Endothelial cell (in vitro differentiated cells): ENCODE measurements around the gene KRTAP6-1. TPM values are rescaled to one million over a fixed set of nuclear protein-coding genes. Genes with fewer than 3 reads are reported as not detected.

Experiments used
- DNase-seq: peaks from one replicate; pipeline ENCODE4 v3.0.0; 2021; ENCODE audit warnings: low spot score
- H3K27ac Mint-ChIP-seq: one replicate; pipeline ENCODE4 v1.8.0; 2021; ENCODE audit warnings: mixed read lengths, inconsistent platforms; ENCODE audit not compliant: unreplicated experiment
- H3K27me3 Mint-ChIP-seq: one replicate; pipeline ENCODE4 v1.8.0; 2021; ENCODE audit warnings: mild to moderate bottlenecking, moderate library complexity, mixed read lengths, inconsistent platforms; ENCODE audit not compliant: unreplicated experiment
- H3K36me3 Mint-ChIP-seq: one replicate; pipeline ENCODE4 v1.8.0; 2021; ENCODE audit warnings: mild to moderate bottlenecking, low read depth, mixed read lengths, inconsistent platforms; ENCODE audit not compliant: unreplicated experiment
- H3K4me1 Mint-ChIP-seq: one replicate; pipeline ENCODE4 v1.8.0; 2021; ENCODE audit warnings: mild to moderate bottlenecking, mixed read lengths, inconsistent platforms; ENCODE audit not compliant: unreplicated experiment
- H3K4me3 Mint-ChIP-seq: one replicate; pipeline ENCODE4 v1.8.0; 2021; ENCODE audit warnings: mild to moderate bottlenecking, mixed read lengths, inconsistent platforms; ENCODE audit not compliant: unreplicated experiment
- H3K9me3 Mint-ChIP-seq: one replicate; pipeline ENCODE4 v1.8.0; 2021; ENCODE audit warnings: mixed read lengths, inconsistent platforms; ENCODE audit not compliant: unreplicated experiment
- CTCF ChIP-seq: fragments of 200-600 bp; sonication (generic); IDR thresholded peaks from one replicate; pipeline ENCODE4 v1.5.0; 2021; ENCODE audit warnings: antibody characterized with exemption; ENCODE audit not compliant: unreplicated experiment
- total RNA-seq: library from RNA; stranded (reverse); fragmentation: NEBNext Ultra II Directional; extraction: Animal tissue kit (Norgen Biotek cat#: 25700); gene quantifications from one replicate; pipeline ENCODE4 v1.2.1, GENCODE V29; 2021; ENCODE audit not compliant: unreplicated experiment

KRTAP6-1 gene
- total RNA-seq, 1 donor from 2014 or later = not detected

- no peak overlapping the region for H3K27ac Mint-ChIP-seq
- no peak for TF ChIP-seq CTCF
- peaks cover 2% of the 10 kb centered on the region for H3K27me3 Mint-ChIP-seq
These were observed 50.1 kb downstream of the KRTAP6-1 start for GRCh38 chr21:30563630-30564029.

More at GRCh38 chr21:30563630-30564029, 50.1 kb downstream of the KRTAP6-1 start:
- Mint-ChIP-seq H3K4me3 (no peak overlapping the region), H3K36me3 (no peaks in the 10 kb centered on the region), H3K4me1 (peaks cover 7% of the 10 kb centered on the region), H3K9me3 (no peaks in the 10 kb centered on the region)
- DNase-seq = no peak

Other genes starting within 250 kb of the KRTAP6-1 start
- gene KRTAP13-2, start 241.7 kb downstream of the KRTAP6-1 start, total RNA-seq = not detected
- not detected for gene KRTAP13-1, start 217.9 kb downstream of the KRTAP6-1 start, total RNA-seq
- gene KRTAP13-3, start 188.0 kb downstream of the KRTAP6-1 start, total RNA-seq = not detected
- not detected for gene KRTAP13-4, start 183.7 kb downstream of the KRTAP6-1 start, total RNA-seq
- gene KRTAP15-1, start 173.7 kb downstream of the KRTAP6-1 start, total RNA-seq = not detected
- gene KRTAP19-1, start 133.6 kb downstream of the KRTAP6-1 start, total RNA-seq = not detected
- not detected for gene KRTAP19-2, start 126.5 kb downstream of the KRTAP6-1 start, total RNA-seq
- not detected for gene KRTAP19-3, start 121.9 kb downstream of the KRTAP6-1 start, total RNA-seq
- not detected for gene KRTAP19-4, start 116.8 kb downstream of the KRTAP6-1 start, total RNA-seq
- gene KRTAP19-5, start 111.8 kb downstream of the KRTAP6-1 start, total RNA-seq = not detected
- gene KRTAP19-6, start 72.1 kb downstream of the KRTAP6-1 start, total RNA-seq = not detected
- gene KRTAP19-7, start 52.6 kb downstream of the KRTAP6-1 start, total RNA-seq = not detected
- gene KRTAP22-2, start 23.5 kb downstream of the KRTAP6-1 start, total RNA-seq = not detected
- not detected for gene KRTAP6-3, start 21.5 kb downstream of the KRTAP6-1 start, total RNA-seq
- not detected for gene KRTAP6-2, start 15.0 kb downstream of the KRTAP6-1 start, total RNA-seq
- not detected for gene KRTAP22-1, start 12.8 kb downstream of the KRTAP6-1 start, total RNA-seq
- gene KRTAP20-1, start 2.5 kb upstream of the KRTAP6-1 start, total RNA-seq = not detected
- gene KRTAP20-4, start 6.7 kb upstream of the KRTAP6-1 start, total RNA-seq = not detected
- gene KRTAP20-2, start 21.3 kb upstream of the KRTAP6-1 start, total RNA-seq = not detected
- not detected for gene KRTAP20-3, start 28.9 kb upstream of the KRTAP6-1 start, total RNA-seq
- gene KRTAP21-3, start 104.8 kb upstream of the KRTAP6-1 start, total RNA-seq = not detected
- not detected for gene KRTAP21-2, start 133.3 kb upstream of the KRTAP6-1 start, total RNA-seq
- not detected for gene KRTAP21-1, start 141.5 kb upstream of the KRTAP6-1 start, total RNA-seq
- gene KRTAP8-1, start 199.3 kb upstream of the KRTAP6-1 start, total RNA-seq = not detected
- gene KRTAP7-1, start 215.8 kb upstream of the KRTAP6-1 start, total RNA-seq = not detected